Trophoblast cell (in vitro differentiated cells and primary cell): ENCODE results near the gene CNTN2.

Source experiments
- DNase-seq, 2 donors: peaks; one replicate each; pipeline ENCODE4 v3.0.0-alpha.2; 2016
- H2AFZ ChIP-seq: 2 replicates; pipeline ENCODE4 v1.6.1; 2013; ENCODE audit warnings: low read length, moderate library complexity, mild to moderate bottlenecking; ENCODE audit not compliant: insufficient read depth, poor library complexity
- H2AK5ac ChIP-seq: 2 replicates; pipeline ENCODE4 v1.6.1; 2013; ENCODE audit warnings: mild to moderate bottlenecking, low read length
- H2BK120ac ChIP-seq: 2 replicates; pipeline ENCODE4 v1.6.1; 2013; ENCODE audit warnings: low read length, mild to moderate bottlenecking, moderate library complexity; ENCODE audit not compliant: insufficient read depth, poor library complexity
- H2BK12ac ChIP-seq: 2 replicates; pipeline ENCODE4 v1.6.1; 2013; ENCODE audit warnings: mild to moderate bottlenecking, low read length, moderate library complexity
- H2BK5ac ChIP-seq: 2 replicates; pipeline ENCODE4 v1.6.1; 2013; ENCODE audit warnings: low read length, low read depth, moderate library complexity, mild to moderate bottlenecking; ENCODE audit not compliant: poor library complexity
- H3K14ac ChIP-seq: 2 replicates; pipeline ENCODE4 v1.6.1; 2013; ENCODE audit warnings: mild to moderate bottlenecking, low read length
- H3K18ac ChIP-seq: 2 replicates; pipeline ENCODE4 v1.6.1; 2013; ENCODE audit warnings: mild to moderate bottlenecking, low read length
- H3K23ac ChIP-seq: 2 replicates; pipeline ENCODE4 v1.6.1; 2013; ENCODE audit warnings: low read length
- H3K27ac ChIP-seq: 2 replicates; pipeline ENCODE4 v1.5.1; 2013; ENCODE audit warnings: low read depth, mild to moderate bottlenecking, inconsistent platforms, low read length, moderate library complexity
- H3K27me3 ChIP-seq: 2 replicates; pipeline ENCODE4 v1.6.1; 2013; ENCODE audit warnings: inconsistent platforms, mild to moderate bottlenecking, low read length, moderate library complexity; ENCODE audit not compliant: insufficient read depth
- H3K36me3 ChIP-seq, 2 experiments: 1 replicate in 1 of 2; 2 replicates in 1 of 2; pipeline ENCODE4 v1.6.1; 2013; ENCODE audit warnings: low read length in 2 of 2, mild to moderate bottlenecking in 2 of 2, moderate library complexity in 1 of 2; ENCODE audit not compliant: insufficient read depth in 2 of 2, control insufficient read depth in 1 of 2
- H3K4ac ChIP-seq: 2 replicates; pipeline ENCODE4 v1.6.1; 2013; ENCODE audit warnings: low read depth, mild to moderate bottlenecking, low read length, moderate library complexity
- H3K4me1 ChIP-seq, 2 experiments: 1 replicate in 1 of 2; 2 replicates in 1 of 2; pipeline ENCODE4 v1.6.1; 2013; ENCODE audit warnings: low read length in 2 of 2, mild to moderate bottlenecking in 2 of 2, moderate library complexity in 1 of 2; ENCODE audit not compliant: insufficient read depth in 2 of 2, control insufficient read depth in 1 of 2
- H3K4me2 ChIP-seq: 2 replicates; pipeline ENCODE4 v1.6.1; 2013; ENCODE audit warnings: inconsistent platforms, mild to moderate bottlenecking, low read length, moderate library complexity
- H3K4me3 ChIP-seq: 2 replicates; pipeline ENCODE4 v1.5.1; 2013; ENCODE audit warnings: mild to moderate bottlenecking, low read depth, low read length, inconsistent platforms
- H3K79me1 ChIP-seq: one replicate; pipeline ENCODE4 v1.6.1; 2013; ENCODE audit warnings: low read length
- H3K79me2 ChIP-seq: 2 replicates; pipeline ENCODE4 v1.6.1; 2013; ENCODE audit warnings: low read length, mild to moderate bottlenecking; ENCODE audit not compliant: control insufficient read depth, insufficient read depth, poor library complexity
- H3K9ac ChIP-seq: 2 replicates; pipeline ENCODE4 v1.6.1; 2013; ENCODE audit warnings: mild to moderate bottlenecking, low read length
- H3K9me3 ChIP-seq: 2 replicates; pipeline ENCODE4 v1.6.1; 2013; ENCODE audit warnings: low read depth, mild to moderate bottlenecking, control low read depth, inconsistent platforms, low read length; ENCODE audit not compliant: insufficient read depth
- H4K12ac ChIP-seq: 2 replicates; pipeline ENCODE4 v1.6.1; 2013; ENCODE audit warnings: low read depth, mild to moderate bottlenecking, low read length, moderate library complexity
- H4K8ac ChIP-seq: 2 replicates; pipeline ENCODE4 v1.6.1; 2013; ENCODE audit warnings: low read depth, mild to moderate bottlenecking, low read length, moderate library complexity
- H4K91ac ChIP-seq: one replicate; pipeline ENCODE4 v1.6.1; 2013; ENCODE audit warnings: low read depth, mild to moderate bottlenecking, low read length, moderate library complexity
- WGBS: extraction: QIAGEN DNeasy Blood & Tissue Kit; methylation state at CpG from one replicate; pipeline ENCODE4 v1.1.7; 2013; ENCODE audit warnings: missing lambda C conversion rate; ENCODE audit not compliant: insufficient read length, insufficient coverage; ENCODE audit errors: extremely low coverage; 5-methylcytosine and 5-hydroxymethylcytosine counted together

The CNTN2 gene

GRCh38 chr1:205108464-205108863 lies 65.5 kb downstream of the CNTN2 start:
- no peak overlapping the region for H2BK5ac ChIP-seq
- H2BK12ac ChIP-seq: no peak overlapping the region
- peaks cover 19 to 28% of the 10 kb centered on the region in 2 experiments for H3K36me3 ChIP-seq
- WGBS: no CpG with 5 or more reads among the region's 4 CpGs
- no peak overlapping the region for H3K4ac ChIP-seq
- H3K18ac ChIP-seq: no peak overlapping the region
- H3K4me2 ChIP-seq: no peak overlapping the region
- no peak overlapping the region for H2BK120ac ChIP-seq
- H2AFZ ChIP-seq: no peak overlapping the region
- no peak overlapping the region for H3K9ac ChIP-seq
- H3K4me1 ChIP-seq: no peaks in the 10 kb centered on the region
- no peaks in the 10 kb centered on the region for H3K79me1 ChIP-seq
- H3K79me2 ChIP-seq: no peaks in the 10 kb centered on the region
- H2AK5ac ChIP-seq: no peak overlapping the region
- no peak for DNase-seq
- H3K27ac ChIP-seq: no peak overlapping the region
- H3K27me3 ChIP-seq: no peaks in the 10 kb centered on the region
- H4K12ac ChIP-seq: no peak overlapping the region
- no peak overlapping the region for H3K14ac ChIP-seq
- H3K4me3 ChIP-seq: no peak overlapping the region
- no peaks in the 10 kb centered on the region for H3K9me3 ChIP-seq
- H4K91ac ChIP-seq: no peak overlapping the region
- no peak overlapping the region for H4K8ac ChIP-seq
- H3K23ac ChIP-seq: no peak overlapping the region

- no peak overlapping the region for H3K4ac ChIP-seq
- no peak overlapping the region for H2BK120ac ChIP-seq
- H2AFZ ChIP-seq: no peak overlapping the region
- H3K23ac ChIP-seq: no peak overlapping the region
- DNase-seq: no peak
- H3K27me3 ChIP-seq: no peaks in the 10 kb centered on the region
- H3K27ac ChIP-seq: no peak overlapping the region
- no peak overlapping the region for H3K4me2 ChIP-seq
- H3K14ac ChIP-seq: no peak overlapping the region
- H4K91ac ChIP-seq: no peak overlapping the region
- H4K8ac ChIP-seq: no peak overlapping the region
- H3K4me3 ChIP-seq: no peak overlapping the region
- H3K9me3 ChIP-seq: no peaks in the 10 kb centered on the region
- H2AK5ac ChIP-seq: no peak overlapping the region
- H2BK12ac ChIP-seq: no peak overlapping the region
- H4K12ac ChIP-seq: no peak overlapping the region
- no peak overlapping the region for H3K9ac ChIP-seq
- H3K36me3 ChIP-seq: peaks cover 14 to 23% of the 10 kb centered on the region in 2 experiments
- H3K4me1 ChIP-seq: no peaks in the 10 kb centered on the region
- H3K18ac ChIP-seq: no peak overlapping the region
- no peaks in the 10 kb centered on the region for H3K79me1 ChIP-seq
- H2BK5ac ChIP-seq: no peak overlapping the region
- H3K79me2 ChIP-seq: no peaks in the 10 kb centered on the region
- no CpG with 5 or more reads among the region's 1 CpG for WGBS
Measured at GRCh38 chr1:205109269-205109668, 66.3 kb downstream of the CNTN2 start.

- H3K27ac ChIP-seq: no peak overlapping the region
- no peak overlapping the region for H3K14ac ChIP-seq
- no CpG with 5 or more reads among the region's 5 CpGs for WGBS
- no peak overlapping the region for H3K4me3 ChIP-seq
- peaks cover 10 to 20% of the 10 kb centered on the region in 2 experiments for H3K36me3 ChIP-seq
- no peak overlapping the region for H2AK5ac ChIP-seq
- no peaks in the 10 kb centered on the region for H3K4me1 ChIP-seq
- no peak overlapping the region for H3K18ac ChIP-seq
- H3K79me2 ChIP-seq: no peaks in the 10 kb centered on the region
- no peak overlapping the region for H3K4ac ChIP-seq
- H2AFZ ChIP-seq: no peak overlapping the region
- no peak overlapping the region for H2BK5ac ChIP-seq
- H2BK12ac ChIP-seq: no peak overlapping the region
- H4K8ac ChIP-seq: no peak overlapping the region
- no peak overlapping the region for H3K9ac ChIP-seq
- H3K27me3 ChIP-seq: no peaks in the 10 kb centered on the region
- H4K12ac ChIP-seq: no peak overlapping the region
- H3K23ac ChIP-seq: no peak overlapping the region
- no peak overlapping the region for H4K91ac ChIP-seq
- no peak overlapping the region for H2BK120ac ChIP-seq
- H3K4me2 ChIP-seq: no peak overlapping the region
- no peaks in the 10 kb centered on the region for H3K9me3 ChIP-seq
- DNase-seq: no peak
- H3K79me1 ChIP-seq: no peaks in the 10 kb centered on the region
Measured at GRCh38 chr1:205109711-205110110, 66.7 kb downstream of the CNTN2 start.

- no peak overlapping the region for H2AK5ac ChIP-seq
- H3K27me3 ChIP-seq: no peaks in the 10 kb centered on the region
- H2AFZ ChIP-seq: no peak overlapping the region
- H2BK12ac ChIP-seq: no peak overlapping the region
- H3K9me3 ChIP-seq: no peaks in the 10 kb centered on the region
- no peak overlapping the region for H3K18ac ChIP-seq
- no peak overlapping the region for H3K9ac ChIP-seq
- no peaks in the 10 kb centered on the region for H3K4me1 ChIP-seq
- no peaks in the 10 kb centered on the region for H3K79me2 ChIP-seq
- H3K14ac ChIP-seq: no peak overlapping the region
- H3K4ac ChIP-seq: no peak overlapping the region
- no peak overlapping the region for H3K4me3 ChIP-seq
- peaks cover 8 to 12% of the 10 kb centered on the region in 2 experiments for H3K36me3 ChIP-seq
- no peak overlapping the region for H2BK5ac ChIP-seq
- no peak overlapping the region for H3K27ac ChIP-seq
- no peak overlapping the region for H4K91ac ChIP-seq
- no peak overlapping the region for H3K4me2 ChIP-seq
- no peaks in the 10 kb centered on the region for H3K79me1 ChIP-seq
- no peak overlapping the region for H2BK120ac ChIP-seq
- no peak overlapping the region for H4K8ac ChIP-seq
- no peak for DNase-seq
- H4K12ac ChIP-seq: no peak overlapping the region
- H3K23ac ChIP-seq: no peak overlapping the region
Measured at GRCh38 chr1:205111354-205111753, 68.3 kb downstream of the CNTN2 start.
